Cardiac muscle cell (in vitro differentiated cells and primary cell): ENCODE data around the gene PRKG1. TPM values are rescaled to one million over a fixed set of nuclear protein-coding genes. Genes with fewer than 3 reads are reported as not detected.

Experiments
- DNase-seq, 2 donors: peaks; one replicate each; pipeline versions ENCODE4 v3.0.0 to v3.0.0-alpha.2; 2010 to 2017; ENCODE audit warnings: low read depth in 1 of 2, low spot score in 1 of 2
- H3K27ac ChIP-seq: fragments of 200-600 bp; sonication (generic); 2 replicates; pipeline ENCODE4 v1.5.1; 2016
- H3K27me3 ChIP-seq: fragments of 200-600 bp; sonication (generic); 2 replicates; pipeline ENCODE4 v1.6.0; 2016; ENCODE audit warnings: control low read depth
- H3K36me3 ChIP-seq: fragments of 200-600 bp; sonication (generic); 2 replicates; pipeline ENCODE4 v1.5.1; 2016; ENCODE audit warnings: control low read depth
- H3K4me1 ChIP-seq: fragments of 200-600 bp; sonication (generic); 2 replicates; pipeline ENCODE4 v1.8.1; 2017; ENCODE audit warnings: low read depth, mild to moderate bottlenecking, mixed run types
- H3K4me3 ChIP-seq: fragments of 200-600 bp; sonication (generic); 2 replicates; pipeline ENCODE4 v1.5.1; 2016; ENCODE audit warnings: mild to moderate bottlenecking
- H3K9me3 ChIP-seq: fragments of 200-600 bp; sonication (generic); 2 replicates; pipeline ENCODE4 v1.5.1; 2017; ENCODE audit warnings: low read depth, mild to moderate bottlenecking, control low read depth
- polyA plus RNA-seq: library from polyadenylated mRNA; unstranded; fragments of >200 nt; fragmentation: Nextera tagmentation; extraction: Ambion mirVana; gene quantifications from 2 replicates; pipeline ENCODE4 v1.2.1, GENCODE V29; 2016
- total RNA-seq: library from RNA; depleted of rRNA; stranded (reverse); fragments of >200 nt; gene quantifications from 2 replicates; pipeline ENCODE4 v1.2.3, GENCODE V29; 2016
- TF ChIP-seq, protein P1 (sequence below): IDR thresholded peaks from 2 replicates; pipeline ENCODE4 v1.5.1; 2012; ENCODE audit warnings: low read depth, mild to moderate bottlenecking, low read length

The PRKG1 gene
- total and polyA plus RNA-seq, 2 experiments from 2014 or later: 2.9 to 13.3 TPM

DNA sequence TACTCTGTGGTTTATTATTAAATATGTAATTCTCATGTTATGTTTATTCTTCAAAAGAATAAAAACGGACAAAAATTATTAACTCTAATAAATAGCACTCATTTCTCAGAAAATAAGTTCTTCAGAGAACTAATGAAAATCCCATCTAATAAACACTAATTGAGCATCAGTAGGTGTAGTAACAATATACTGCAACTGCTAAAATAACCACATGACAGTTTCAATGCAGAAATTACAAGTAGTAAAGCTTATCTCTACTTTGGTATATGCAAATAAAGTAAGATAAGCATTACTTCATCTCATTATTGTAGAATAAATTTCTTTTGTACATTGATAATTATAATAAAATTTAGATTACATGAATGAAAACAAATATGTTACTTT, 1183.4 kb downstream of the PRKG1 start:
- Histone ChIP-seq H3K4me1 (peaks cover 13% of the 10 kb centered on the region), H3K4me3 (no peak overlapping the region), H3K9me3 (no peaks in the 10 kb centered on the region), H3K27ac (no peak overlapping the region), H3K27me3 (no peaks in the 10 kb centered on the region), H3K36me3 (no peaks in the 10 kb centered on the region)
- TF ChIP-seq, protein P1, sequence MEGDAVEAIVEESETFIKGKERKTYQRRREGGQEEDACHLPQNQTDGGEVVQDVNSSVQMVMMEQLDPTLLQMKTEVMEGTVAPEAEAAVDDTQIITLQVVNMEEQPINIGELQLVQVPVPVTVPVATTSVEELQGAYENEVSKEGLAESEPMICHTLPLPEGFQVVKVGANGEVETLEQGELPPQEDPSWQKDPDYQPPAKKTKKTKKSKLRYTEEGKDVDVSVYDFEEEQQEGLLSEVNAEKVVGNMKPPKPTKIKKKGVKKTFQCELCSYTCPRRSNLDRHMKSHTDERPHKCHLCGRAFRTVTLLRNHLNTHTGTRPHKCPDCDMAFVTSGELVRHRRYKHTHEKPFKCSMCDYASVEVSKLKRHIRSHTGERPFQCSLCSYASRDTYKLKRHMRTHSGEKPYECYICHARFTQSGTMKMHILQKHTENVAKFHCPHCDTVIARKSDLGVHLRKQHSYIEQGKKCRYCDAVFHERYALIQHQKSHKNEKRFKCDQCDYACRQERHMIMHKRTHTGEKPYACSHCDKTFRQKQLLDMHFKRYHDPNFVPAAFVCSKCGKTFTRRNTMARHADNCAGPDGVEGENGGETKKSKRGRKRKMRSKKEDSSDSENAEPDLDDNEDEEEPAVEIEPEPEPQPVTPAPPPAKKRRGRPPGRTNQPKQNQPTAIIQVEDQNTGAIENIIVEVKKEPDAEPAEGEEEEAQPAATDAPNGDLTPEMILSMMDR: no peak
- DNase-seq: no peak

DNA sequence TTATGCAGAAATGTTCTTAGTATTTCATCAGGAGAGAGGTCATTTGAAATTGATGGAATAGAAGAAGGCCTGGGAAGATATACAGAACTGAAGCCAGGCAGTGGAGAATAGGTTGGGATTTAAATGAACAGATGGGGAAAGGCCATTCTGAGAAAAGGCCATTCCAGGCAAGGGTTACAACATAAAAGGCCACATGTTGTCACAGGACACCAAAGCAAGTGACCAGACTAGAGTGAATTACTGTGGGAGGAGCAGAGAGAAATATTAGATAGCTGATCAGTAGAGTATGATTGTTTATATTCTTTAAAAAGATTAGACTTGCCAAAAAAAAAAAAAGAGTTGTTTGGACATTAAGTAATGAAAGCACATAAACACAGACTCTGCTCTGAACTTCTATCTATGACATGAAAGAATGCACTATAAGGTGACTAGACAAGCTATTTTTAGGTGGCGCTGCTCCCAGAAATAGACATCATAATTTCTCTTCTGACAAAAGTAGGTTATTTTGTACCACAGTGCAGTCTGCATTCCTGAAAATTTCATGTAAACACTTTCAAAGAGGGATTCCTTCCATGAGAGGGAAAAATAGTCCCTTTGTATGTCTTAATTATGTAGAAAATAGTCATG, 1184.6 kb downstream of the PRKG1 start:
- Histone ChIP-seq H3K9me3 (no peaks in the 10 kb centered on the region), H3K4me3 (no peak overlapping the region), H3K4me1 (peaks cover 12% of the 10 kb centered on the region), H3K27ac (no peak overlapping the region), H3K36me3 (no peaks in the 10 kb centered on the region), H3K27me3 (no peaks in the 10 kb centered on the region)
- DNase-seq: peak in 1 of 2 donors; percentile 7
- TF ChIP-seq, protein P1: no peak

DNA sequence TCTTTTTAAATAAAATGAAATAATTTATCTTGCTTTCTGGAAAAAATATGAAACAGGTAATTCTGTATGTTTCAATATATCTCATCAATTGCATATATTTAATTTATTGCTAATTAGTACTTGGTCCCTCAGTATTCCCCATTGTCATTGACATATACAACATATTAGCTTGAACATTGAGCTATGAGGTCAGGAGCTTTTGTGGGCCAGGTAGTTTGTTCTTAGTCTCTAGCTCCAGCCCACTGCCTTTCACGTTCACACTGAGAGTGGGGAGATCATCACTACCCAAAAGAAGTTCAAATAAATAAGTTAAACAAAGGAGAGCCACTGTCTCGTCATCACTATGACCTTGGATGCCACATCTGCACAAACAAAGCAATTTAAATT, 1185.1 kb downstream of the PRKG1 start:
- H3K27me3 ChIP-seq: no peaks in the 10 kb centered on the region
- no peak overlapping the region for H3K27ac ChIP-seq

DNA sequence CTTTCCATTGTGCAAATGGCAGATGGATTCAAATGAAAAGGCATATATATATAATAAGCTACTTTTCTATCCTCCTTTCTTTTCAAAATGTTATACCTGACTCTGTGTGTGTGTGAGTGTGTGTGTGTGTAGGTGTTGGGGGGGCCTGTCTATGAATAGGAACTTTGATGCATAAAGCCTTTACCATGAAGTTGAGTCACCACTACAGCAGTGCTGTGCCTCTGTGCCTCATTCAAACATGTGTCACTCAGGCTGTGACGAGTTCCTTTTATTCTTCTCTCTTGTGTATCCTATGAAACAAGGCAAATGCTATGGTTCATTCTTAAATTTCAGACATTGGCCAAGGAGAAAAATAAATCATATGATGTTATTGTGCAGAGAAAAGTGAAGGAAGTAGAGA, 1187.1 kb downstream of the PRKG1 start:
- Histone ChIP-seq H3K27me3 (no peaks in the 10 kb centered on the region), H3K27ac (no peak overlapping the region), H3K4me3 (no peak overlapping the region), H3K4me1 (peaks cover 12% of the 10 kb centered on the region), H3K36me3 (no peaks in the 10 kb centered on the region), H3K9me3 (no peaks in the 10 kb centered on the region)
- TF ChIP-seq, protein P1: no peak
- DNase-seq: no peak

More for the DNA sequence above, 1185.1 kb downstream of the PRKG1 start:
- no peaks in the 10 kb centered on the region for H3K9me3 ChIP-seq
- DNase-seq: no peak
- no peak overlapping the region for H3K4me3 ChIP-seq
- TF ChIP-seq, protein P1: no peak
- no peaks in the 10 kb centered on the region for H3K36me3 ChIP-seq
- H3K4me1 ChIP-seq: peaks cover 12% of the 10 kb centered on the region

DNA sequence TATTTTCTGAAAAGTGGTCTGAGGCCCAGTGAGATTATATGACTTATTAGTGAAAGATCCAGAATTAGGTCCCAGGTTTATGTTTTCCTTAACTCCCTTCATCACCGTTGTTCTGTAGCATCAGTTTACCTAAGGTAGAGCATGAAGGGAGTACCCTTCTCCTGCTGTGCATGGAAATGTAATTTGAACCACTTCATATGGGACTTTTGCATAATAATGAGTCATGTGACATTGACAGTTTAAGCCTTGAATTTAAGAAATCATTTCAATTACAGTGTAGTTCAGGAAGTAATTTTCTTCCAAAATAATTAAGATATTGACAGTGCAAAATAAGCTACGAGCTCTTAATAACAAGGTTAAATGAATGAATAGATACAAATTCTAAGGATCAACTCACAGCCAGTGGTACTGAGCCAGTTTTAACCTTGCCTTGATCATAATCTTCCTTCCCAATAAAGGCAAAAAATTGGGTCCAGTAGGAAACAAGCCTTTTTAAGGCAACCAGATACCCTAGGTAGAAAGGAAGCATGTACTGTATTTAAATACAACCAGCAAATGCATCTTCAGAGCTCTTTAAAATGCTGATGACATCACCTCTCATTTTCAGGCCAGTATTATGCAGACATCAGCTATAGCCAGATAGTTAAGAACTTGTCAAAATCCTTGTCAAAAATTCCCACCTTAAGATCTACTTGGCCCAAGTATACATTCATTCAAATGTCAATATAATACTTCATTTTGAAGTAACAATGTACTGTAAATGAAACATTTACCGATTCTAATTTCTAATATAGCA, 1191.0 kb downstream of the PRKG1 start:
- Histone ChIP-seq H3K4me3 (no peak overlapping the region), H3K27ac (no peak overlapping the region), H3K4me1 (no peaks in the 10 kb centered on the region), H3K27me3 (no peaks in the 10 kb centered on the region), H3K36me3 (no peaks in the 10 kb centered on the region), H3K9me3 (no peaks in the 10 kb centered on the region)
- TF ChIP-seq, protein P1: no peak
- no peak for DNase-seq
